Stomach (tissue), 4 donors: ENCODE data around the gene PGR.

Experiments
- CTCF ChIP-seq, 7 experiments: fragments of 450-650 bp in 4 of 7; fragments of 200-600 bp in 3 of 7; sonication (generic) in 3 of 7; IDR thresholded peaks; one replicate each; pipeline ENCODE4 v1.5.1; 2016 to 2019; ENCODE audit warnings: antibody characterized with exemption in 7 of 7, control low read depth in 2 of 7, mild to moderate bottlenecking in 1 of 7
- EP300 ChIP-seq: sonication (generic); formaldehyde crosslinking; IDR thresholded peaks from one replicate; pipeline ENCODE4 v1.6.1; 2017; ENCODE audit warnings: antibody characterized with exemption
- POLR2A ChIP-seq, 4 donors: fragments of 450-650 bp; IDR thresholded peaks; one replicate each; pipeline ENCODE4 v1.6.1; 2016; ENCODE audit warnings: antibody characterized with exemption in 4 of 4, control low read depth in 2 of 4, mild to moderate bottlenecking in 1 of 4, moderate library complexity in 1 of 4
- POLR2AphosphoS5 ChIP-seq, 3 donors: sonication (generic); formaldehyde crosslinking; IDR thresholded peaks; one replicate each; pipeline ENCODE4 v1.6.1; 2016; ENCODE audit warnings: antibody characterized with exemption in 3 of 3

GRCh38 chr11:101166038-101166437 is 36.4 kb upstream of the PGR start:
- TF ChIP-seq POLR2A (IDR thresholded peaks at IDR 0.05): no peak
- no peak for TF ChIP-seq CTCF (IDR thresholded peaks at IDR 0.05)
- TF ChIP-seq POLR2AphosphoS5 (IDR thresholded peaks at IDR 0.05): no peak
- TF ChIP-seq EP300: no peak
